GM12878 (cell line): ENCODE measurements around the gene KASH5. TPM values are rescaled to one million over a fixed set of nuclear protein-coding genes. Genes with fewer than 3 reads are reported as not detected.
A peak's percentile ranks its signal among the peaks of the same experiment; 100 is the strongest.

Experiments used
- BCLAF1 ChIP-seq: fragments of 450-650 bp; IDR thresholded peaks from 2 replicates; pipeline ENCODE4 v1.6.1; 2017; ENCODE audit warnings: antibody characterized with exemption, mild to moderate bottlenecking, moderate library complexity
- CEBPZ ChIP-seq: fragments of 150-350 bp; IDR thresholded peaks from 2 replicates; pipeline ENCODE4 v1.6.1; 2016; ENCODE audit warnings: low read depth, low read length
- CHD1 ChIP-seq: IDR thresholded peaks from 2 replicates; pipeline ENCODE4 v1.6.1; 2012; ENCODE audit warnings: low read depth, low read length, improper control_type of control experiment
- DPF2 ChIP-seq: fragments of 450-650 bp; IDR thresholded peaks from 2 replicates; pipeline ENCODE4 v1.6.1; 2017; ENCODE audit warnings: mild to moderate bottlenecking
- ESRRA ChIP-seq: IDR thresholded peaks from 2 replicates; pipeline ENCODE4 v1.6.1; 2012; ENCODE audit warnings: mild to moderate bottlenecking, low read length, improper control_type of control experiment
- EZH2 ChIP-seq: IDR thresholded peaks from 2 replicates; pipeline ENCODE4 v1.6.1; 2012; ENCODE audit warnings: low read depth, mild to moderate bottlenecking, control low read depth, inconsistent platforms, low read length, borderline replicate concordance; ENCODE audit not compliant: control insufficient read depth
- GABPA ChIP-seq: IDR thresholded peaks from 2 replicates; pipeline ENCODE4 v1.6.1; 2014; ENCODE audit warnings: antibody characterized with exemption, low read depth, mild to moderate bottlenecking, inconsistent platforms
- IKZF1 ChIP-seq: fragments of 450-650 bp; conservative IDR thresholded peaks from 2 replicates; pipeline ENCODE4 v1.6.1; 2017; ENCODE audit warnings: antibody characterized with exemption, mild to moderate bottlenecking
- IRF5 ChIP-seq: fragments of 450-650 bp; IDR thresholded peaks from 2 replicates; pipeline ENCODE4 v1.6.1; 2017; ENCODE audit warnings: borderline replicate concordance
- RAD21 ChIP-seq: IDR thresholded peaks from 2 replicates; pipeline ENCODE4 v1.6.1; 2011; ENCODE audit warnings: mild to moderate bottlenecking, low read depth, low read length, moderate library complexity; ENCODE audit not compliant: insufficient read depth
- RELA ChIP-seq: fragments of 450-650 bp; IDR thresholded peaks from 2 replicates; pipeline ENCODE4 v1.8.0; 2014; ENCODE audit warnings: borderline replicate concordance; ENCODE audit not compliant: partially characterized antibody
- RUNX3 ChIP-seq: IDR thresholded peaks from 2 replicates; pipeline ENCODE4 v1.6.1; 2012; ENCODE audit warnings: low read length, inconsistent platforms
- SIN3A ChIP-seq: IDR thresholded peaks from 2 replicates; pipeline ENCODE4 v1.6.1; 2012; ENCODE audit warnings: low read depth, low read length, improper control_type of control experiment
- SMAD5 ChIP-seq: IDR thresholded peaks from 2 replicates; pipeline ENCODE4 v1.6.1; 2016; ENCODE audit warnings: antibody characterized with exemption, low read depth
- YY1 ChIP-seq: IDR thresholded peaks from 2 replicates; pipeline ENCODE4 v1.6.1; 2011; ENCODE audit warnings: low read depth, mild to moderate bottlenecking, low read length
- ZBTB11 ChIP-seq: fragments of 450-650 bp; formaldehyde crosslinking; IDR thresholded peaks from 2 replicates; pipeline ENCODE4 v1.5.0; 2022; ENCODE audit warnings: mild to moderate bottlenecking, missing genetic modification characterization
- ZNF384 ChIP-seq: IDR thresholded peaks from 2 replicates; pipeline ENCODE4 v1.6.1; 2012; ENCODE audit warnings: low read depth, mild to moderate bottlenecking, low read length, improper control_type of control experiment, borderline replicate concordance
- polyA plus RNA-seq, 11 experiments: library from polyadenylated mRNA; depleted of rRNA in 4 of 11; unstranded in 6 of 11; stranded (reverse) in 5 of 11; fragments of >200 nt; fragmentation: Nextera tagmentation in 4 of 11; fragmentation: Illumina TruSeq in 1 of 11; extraction: Ambion mirVana in 4 of 11; extraction: Trizol in 1 of 11; gene quantifications; 1 replicate in 1 of 11; 2 replicates in 10 of 11; pipeline versions ENCODE4 v1.2.1 to v1.2.3, GENCODE V29; 2011 to 2016; ENCODE audit warnings: inconsistent platforms in 2 of 11, missing spikeins in 2 of 11, low read depth in 1 of 11
- total RNA-seq, 4 experiments: library from RNA; depleted of rRNA in 3 of 4; stranded (reverse); fragments of >200 nt in 3 of 4; fragmentation: Illumina TruSeq in 1 of 4; extraction: Trizol in 1 of 4; gene quantifications; 2 replicates each; pipeline versions ENCODE4 v1.2.1 to v1.2.3, GENCODE V29; 2013 to 2021

Gene KASH5
- total and polyA plus RNA-seq, 10 of the 15 experiments (the other 5 are each of a cell fraction or from before 2014, with no cell fraction given) = 0.03 to 0.06 (median 0.05) TPM; not detected in 7

GRCh38 chr19:49458567-49458903 is 70.5 kb downstream of the KASH5 start (continued):
- TF ChIP-seq IRF5 = no peak
- TF ChIP-seq RUNX3 = no peak
- TF ChIP-seq ESRRA = no peak
- TF ChIP-seq CHD1 = no peak
- TF ChIP-seq ZBTB11 (CRISPR knock-in tag) = peak; percentile 81
- no peak for TF ChIP-seq ZNF384
- no peak for TF ChIP-seq RAD21
- TF ChIP-seq YY1 = peak; percentile 34; the same call in 1 of the 2 replicates
- no peak for TF ChIP-seq RELA
- TF ChIP-seq SIN3A = no peak
- TF ChIP-seq SMAD5 = no peak
- TF ChIP-seq CEBPZ = no peak
- no peak for TF ChIP-seq BCLAF1
- TF ChIP-seq DPF2 = 0 out of 2 replicates have a peak, but pooled peaks have one; percentile 14
- peak; percentile 16; the same call in 1 of the 2 replicates for TF ChIP-seq IKZF1
- TF ChIP-seq GABPA = peak; percentile 81
- no peak for TF ChIP-seq EZH2
